PFSK-1 (cell line): Measurements from ENCODE around the gene TTC28.

Source experiments
- POLR2AphosphoS5 ChIP-seq: IDR thresholded peaks from 2 replicates; pipeline ENCODE4 v1.6.1; 2012; ENCODE audit warnings: low read depth, mild to moderate bottlenecking, control low read depth, low read length, moderate library complexity
- REST ChIP-seq, 2 experiments: IDR thresholded peaks; 2 replicates each; pipeline versions ENCODE4 v1.6.1 to v1.8.0; 2011 to 2012; ENCODE audit warnings: low read depth in 2 of 2, low read length in 2 of 2, control low read depth in 1 of 2, inconsistent platforms in 1 of 2, mild to moderate bottlenecking in 1 of 2, moderate library complexity in 1 of 2; ENCODE audit not compliant: insufficient read depth in 1 of 2
- SIN3A ChIP-seq: IDR thresholded peaks from 2 replicates; pipeline ENCODE4 v1.6.1; 2012; ENCODE audit warnings: mild to moderate bottlenecking, low read length, moderate library complexity, borderline replicate concordance; ENCODE audit not compliant: insufficient read depth
- TAF1 ChIP-seq: IDR thresholded peaks from 2 replicates; pipeline ENCODE4 v1.6.1; 2012; ENCODE audit warnings: low read length, control low read depth, borderline replicate concordance; ENCODE audit not compliant: insufficient read depth

GRCh38 chr22:28097627-28098026, 582.0 kb downstream of the TTC28 start:
- TF ChIP-seq POLR2AphosphoS5 (no peak), TAF1 (no peak), REST (IDR thresholded peaks at IDR 0.05; ENCODE audit: insufficient read depth in 1 of 2, low read depth in 2 of 2, low read length in 2 of 2) (no peak), SIN3A (no peak)
